ENCODE measurements around the gene TMCC1.

DNA sequence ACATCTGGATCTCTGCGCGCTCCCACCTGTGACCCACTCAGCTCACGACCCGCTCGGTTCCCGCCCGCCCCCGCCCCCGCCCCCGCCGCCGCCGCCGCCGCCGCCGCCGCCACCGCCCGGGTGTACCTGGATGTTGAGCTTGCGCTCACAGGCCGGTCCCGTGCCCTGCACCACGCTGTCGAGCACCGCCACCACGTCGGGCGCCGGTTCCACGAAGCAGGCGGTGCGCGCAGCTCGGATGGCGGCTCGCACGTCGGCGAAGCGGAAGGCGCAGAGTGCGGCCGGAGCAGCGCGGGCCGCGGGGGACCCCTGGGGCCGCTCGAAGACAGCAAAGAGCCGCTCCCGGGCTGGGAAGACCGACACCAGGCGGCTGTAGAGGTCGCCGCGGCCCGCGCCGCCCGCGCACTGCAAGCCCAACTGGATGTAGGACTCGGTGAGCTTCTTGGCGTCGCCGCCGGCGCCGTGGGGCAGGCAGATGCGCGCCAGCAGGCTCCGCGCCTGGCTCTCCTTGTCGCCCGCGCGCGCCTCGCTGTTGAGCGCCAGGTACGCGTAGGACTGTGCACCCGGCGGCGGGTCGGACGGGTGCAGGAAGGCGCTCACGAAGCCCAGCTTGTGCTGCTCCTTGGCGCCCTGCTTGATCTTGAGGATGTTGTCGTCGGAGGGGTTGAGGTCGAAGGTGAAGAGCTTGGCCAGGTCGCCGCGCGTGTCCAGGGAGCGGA is 288.1 kb downstream of the TMCC1 start:
- TF ChIP-seq SIN3A (IDR thresholded peaks at IDR 0.05; ENCODE audit: borderline replicate concordance, insufficient read depth, low read length) (no peak), TAF1 (IDR thresholded peaks at IDR 0.05; ENCODE audit: borderline replicate concordance, insufficient read depth, low read length) (no peak), POLR2AphosphoS5 (IDR thresholded peaks at IDR 0.05; ENCODE audit: low read depth, low read length) (no peak), FOXP2 (optimal IDR thresholded peaks at IDR 0.05; ENCODE audit: borderline replicate concordance, extremely low read depth, extremely low read length, insufficient read depth) (no peak)
